ENCODE data around the gene TPST2.

TPST2 gene

DNA sequence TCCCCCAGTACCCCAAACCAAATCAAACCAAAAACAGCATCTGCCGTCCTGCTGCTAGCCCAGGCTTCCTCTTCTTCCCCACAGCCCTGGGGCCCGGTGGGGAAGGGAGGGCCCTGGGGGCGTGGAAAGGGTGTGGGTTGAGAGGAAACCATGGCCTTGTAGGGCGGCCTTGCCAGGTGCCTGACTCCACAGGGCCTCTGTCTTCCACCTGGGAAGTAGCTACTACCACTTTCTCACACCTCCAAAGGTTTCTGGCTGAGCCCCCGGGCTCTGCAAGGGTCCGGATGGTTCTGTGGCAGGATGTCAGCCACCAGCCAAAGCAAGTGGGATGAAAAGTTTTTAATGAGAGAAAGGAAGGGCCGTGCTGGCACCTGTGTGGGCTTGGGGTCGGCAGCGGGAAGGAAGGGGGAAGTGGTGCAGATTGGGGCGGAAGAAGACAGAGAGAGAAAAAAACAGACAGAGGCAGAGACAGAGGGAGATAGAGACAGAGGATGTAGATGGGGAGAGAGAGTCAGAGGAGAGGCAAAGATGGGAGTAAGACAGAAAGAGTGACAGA lies 10.5 kb downstream of the TPST2 start:
- peak; percentile 51 to 57 for DNase-seq

GRCh38 chr22:26577081-26577480 lies 12.9 kb downstream of the TPST2 start:
- no peak for DNase-seq

DNA sequence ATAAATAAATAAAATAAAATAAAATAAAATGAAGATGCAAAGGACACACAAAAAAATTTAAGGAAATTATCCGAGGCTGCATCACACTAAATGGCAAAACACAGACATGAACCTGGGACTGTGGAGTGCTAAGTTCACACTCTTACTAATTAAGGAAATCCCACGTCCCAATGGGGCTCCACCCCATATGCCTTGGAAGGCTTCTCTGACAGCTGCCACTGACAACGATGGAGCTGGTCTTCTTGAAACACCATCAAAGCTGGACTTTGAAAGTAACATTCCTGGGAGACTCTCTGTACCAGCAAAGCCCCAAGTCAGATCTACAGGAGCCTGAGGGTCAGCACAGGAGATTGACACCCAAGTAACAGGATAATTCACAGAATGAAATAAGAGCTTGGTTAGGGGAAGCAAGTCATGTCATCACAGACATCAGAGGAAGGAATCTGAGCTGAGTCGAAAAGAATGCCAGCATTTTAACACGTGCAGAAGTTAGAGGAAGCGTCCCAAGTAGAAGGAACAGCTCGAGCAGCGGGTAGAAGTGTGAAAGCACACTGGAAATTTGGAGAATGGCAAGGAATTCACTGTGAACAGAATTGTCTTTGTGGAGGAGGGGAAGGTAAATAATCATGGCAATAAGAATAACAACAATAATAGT lies 13.8 kb downstream of the TPST2 start:
- DNase-seq = no peak

DNA sequence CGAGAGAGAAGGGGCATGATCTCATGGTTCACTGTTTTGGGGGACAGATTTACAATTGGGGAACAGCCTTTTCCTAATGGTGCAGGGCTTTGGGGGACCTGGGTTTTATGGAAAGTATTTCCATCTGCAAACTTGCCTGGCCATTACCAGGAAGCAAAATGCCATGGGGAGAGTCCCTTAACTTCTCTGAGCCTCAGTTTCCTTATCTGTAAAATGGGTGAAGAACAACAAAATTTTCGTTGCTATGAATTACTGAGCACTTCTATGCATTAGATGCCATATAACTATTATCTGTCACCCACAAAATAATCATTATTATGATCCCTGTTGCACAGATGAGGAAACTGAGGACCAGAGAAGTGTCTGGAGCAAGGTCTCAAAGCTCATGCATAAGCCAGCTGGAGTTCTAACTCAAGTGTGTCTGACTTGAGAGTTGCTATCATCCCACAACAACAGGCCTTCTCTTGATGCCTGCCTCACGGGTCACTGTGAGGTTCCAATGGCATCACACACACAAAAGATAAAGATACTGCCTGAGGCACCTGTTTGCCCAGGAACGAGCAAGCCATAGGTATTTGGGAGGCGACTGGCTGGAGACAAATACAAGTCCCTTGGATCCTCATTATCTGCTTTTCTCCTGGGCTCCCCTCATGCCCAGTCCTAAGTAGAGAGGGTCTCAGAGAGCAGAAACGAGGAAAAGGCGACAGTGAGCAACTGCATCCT lies 15.8 kb downstream of the TPST2 start:
- no peak for DNase-seq

GRCh38 chr22:26573026-26573662 lies 16.8 kb downstream of the TPST2 start:
- DNase-seq = peak in 1 of 2 donors; percentile 52

GRCh38 chr22:26570864-26571525 lies 18.9 kb downstream of the TPST2 start:
- no peak for DNase-seq

DNA sequence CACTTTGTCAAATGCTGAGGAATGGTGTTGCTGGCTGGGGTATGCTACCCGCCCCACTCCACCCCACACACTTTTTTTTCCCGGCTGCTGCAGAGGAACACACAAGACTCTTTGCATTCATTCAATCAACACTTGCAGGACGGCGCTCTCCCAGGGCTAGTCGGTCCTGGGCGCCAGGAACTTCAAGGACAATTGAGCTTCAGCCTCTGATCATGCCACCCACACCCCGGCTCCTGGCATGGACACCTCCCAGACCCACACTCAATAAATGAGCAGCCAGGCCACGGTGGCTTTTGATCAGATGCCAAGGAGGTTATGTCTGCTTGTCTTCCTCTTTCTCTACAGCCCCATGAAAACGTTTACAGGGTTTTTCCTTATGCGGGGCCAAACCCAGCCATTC lies 19.8 kb downstream of the TPST2 start:
- no peak for DNase-seq

GRCh38 chr22:26568207-26568706 lies 21.7 kb downstream of the TPST2 start:
- no peak for DNase-seq

DNA sequence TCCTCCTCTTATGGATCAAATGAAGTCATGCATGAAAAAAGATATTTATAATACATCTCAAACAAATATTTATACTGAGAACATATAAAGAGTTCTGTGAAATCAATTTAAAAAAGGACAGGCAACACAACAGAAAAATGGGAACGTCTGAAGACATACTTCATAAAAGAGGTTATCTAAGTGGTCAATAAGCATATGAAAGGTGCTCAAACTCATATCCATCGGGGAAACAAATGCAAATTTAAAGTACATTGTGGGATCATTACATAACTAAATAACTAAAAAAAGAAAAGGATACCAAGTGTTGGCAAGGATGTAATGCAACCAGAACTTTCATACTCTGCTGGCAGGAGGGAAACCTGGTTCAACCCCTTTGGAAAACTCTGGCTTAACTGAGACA lies 22.3 kb downstream of the TPST2 start:
- DNase-seq = no peak

DNA sequence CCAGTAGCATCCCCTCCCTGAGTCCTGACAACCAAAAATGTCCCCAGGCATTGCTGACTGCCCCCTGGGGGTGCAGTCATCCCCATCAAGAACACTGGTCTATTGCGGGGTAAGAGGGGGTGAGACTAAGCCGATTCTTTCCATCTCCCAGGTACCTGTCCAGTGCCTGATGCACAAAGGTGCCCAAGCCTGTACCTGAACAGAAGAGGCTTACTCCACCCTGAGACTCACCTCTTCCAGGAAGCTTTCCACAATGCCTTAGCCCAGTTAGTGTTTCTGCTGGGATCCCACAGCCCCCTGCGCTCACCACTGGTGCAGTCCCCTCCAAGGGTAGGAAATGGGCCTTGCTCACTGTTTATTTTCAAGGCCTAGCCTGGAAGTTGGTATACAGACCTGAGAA lies 22.9 kb downstream of the TPST2 start:
- no peak for DNase-seq

DNA sequence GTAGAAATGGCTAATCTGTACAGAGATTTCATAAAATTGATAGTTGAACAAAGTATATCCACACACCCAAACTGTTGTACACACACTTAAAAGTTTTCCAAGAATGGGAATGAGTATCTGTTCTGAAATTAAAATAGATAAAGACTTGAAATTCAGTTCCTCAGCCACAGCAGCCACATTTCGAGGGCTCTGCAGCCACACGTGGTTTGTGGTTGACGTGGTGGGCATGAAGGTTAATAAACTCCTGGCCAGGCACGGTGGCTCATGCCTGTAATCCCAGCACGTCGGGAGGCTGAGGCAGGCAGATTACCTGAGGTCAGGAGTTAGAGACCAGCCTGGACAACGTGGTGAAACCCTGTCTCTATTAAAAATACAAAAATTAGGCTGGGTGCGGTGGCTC lies 24.0 kb downstream of the TPST2 start:
- DNase-seq = no peak

GRCh38 chr22:26565181-26565580 lies 24.8 kb downstream of the TPST2 start:
- no peak for DNase-seq

DNA sequence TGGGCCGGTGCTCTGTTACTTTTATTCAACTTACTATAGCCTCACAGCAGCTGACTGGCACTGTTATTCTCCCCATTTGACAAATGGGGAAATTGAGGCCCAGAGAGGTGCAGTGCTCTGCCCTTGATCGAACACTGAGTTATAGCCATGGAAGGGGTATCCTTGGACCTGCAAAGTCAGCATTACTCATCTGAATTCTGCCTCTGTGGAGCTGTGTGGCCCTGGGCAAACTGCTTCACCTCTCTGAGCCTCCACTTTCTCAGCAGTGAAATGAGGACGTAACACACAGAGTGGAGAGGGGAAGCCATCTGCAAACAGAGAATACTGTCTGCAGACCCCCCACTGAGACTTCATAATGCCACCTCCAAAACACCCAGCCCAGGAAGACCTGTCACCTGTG lies 25.3 kb downstream of the TPST2 start:
- DNase-seq = no peak

DNA sequence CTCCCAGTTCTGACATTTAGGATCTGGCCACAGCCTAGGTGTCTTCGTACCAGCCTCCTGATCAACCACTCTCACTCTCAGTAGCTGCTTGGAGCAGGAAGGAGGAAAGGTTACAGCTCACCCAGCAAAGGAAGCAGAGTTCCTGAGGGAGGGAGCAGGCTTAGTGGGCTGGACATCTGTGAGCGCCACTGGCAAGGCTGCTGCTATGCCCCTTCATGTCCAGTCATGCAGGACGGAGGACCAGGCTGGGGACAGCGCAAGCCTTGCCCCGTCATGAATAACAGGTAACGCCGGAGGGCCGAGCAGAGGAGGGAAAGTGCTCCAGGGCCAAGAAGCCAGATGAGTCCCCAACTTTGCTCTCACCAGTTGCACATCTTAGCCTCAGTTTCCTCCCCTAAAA lies 25.8 kb downstream of the TPST2 start:
- DNase-seq = no peak

GRCh38 chr22:26563022-26563421 lies 26.9 kb downstream of the TPST2 start:
- DNase-seq = peak in 1 of 2 donors; percentile 30

- DNase-seq = no peak
Observed at GRCh38 chr22:26561756-26562417, 28.0 kb downstream of the TPST2 start.

GRCh38 chr22:26559961-26560575 lies 29.9 kb downstream of the TPST2 start:
- DNase-seq = no peak

- DNase-seq = no peak
Observed at GRCh38 chr22:26558248-26558895, 31.6 kb downstream of the TPST2 start.

DNA sequence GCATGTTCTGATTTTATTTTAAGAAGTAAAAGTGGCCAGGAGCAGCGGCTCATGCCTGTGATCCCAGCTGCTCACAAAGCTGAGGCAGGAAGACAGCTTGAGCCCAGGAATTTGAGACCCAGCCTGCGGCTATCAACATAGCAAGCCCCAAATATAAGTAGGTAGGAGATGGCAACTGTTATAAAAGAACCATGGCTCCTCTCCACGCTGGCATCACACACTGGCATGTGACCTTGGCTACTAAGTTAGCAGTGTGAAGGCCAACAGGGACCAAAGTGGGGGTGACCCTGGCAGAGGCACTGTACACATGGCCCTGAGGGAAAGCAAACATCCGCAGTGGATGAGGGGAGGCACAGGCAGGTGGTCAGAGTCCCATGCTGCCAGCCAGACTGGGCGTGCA lies 33.0 kb downstream of the TPST2 start:
- no peak for DNase-seq

GRCh38 chr22:26555478-26555877 lies 34.5 kb downstream of the TPST2 start:
- no peak for DNase-seq

GRCh38 chr22:26554956-26555355 lies 35.0 kb downstream of the TPST2 start:
- no peak for DNase-seq
